Omental fat pad (tissue), 4 donors: ENCODE results near the gene FLT3LG. TPM values are rescaled to one million over a fixed set of nuclear protein-coding genes. Genes with fewer than 3 reads are reported as not detected.
A peak's percentile ranks its signal among the peaks of the same experiment; 100 is the strongest.

Source experiments
- small RNA-seq: library from RNA; depleted of rRNA; stranded (forward); fragments of <200 nt; gene quantifications from one replicate; pipeline ENCODE3, GENCODE V24; 2016
- total RNA-seq, 4 donors: library from RNA; depleted of rRNA; stranded (reverse); fragments of >200 nt; gene quantifications; one replicate each; pipeline ENCODE4 v1.1.0, GENCODE V29; 2016

The FLT3LG gene
- total RNA-seq, 4 donors from 2014 or later, result 2.3 to 11.2 (median 2.6) TPM

Small RNA genes within 50 kb of the gene (small RNA-seq; reads per million reads assigned to genes)
- gene COX6CP7 (not detected), gene MIR150 (178 reads per million, percentile 97 among the genes with 10 or more reads in this experiment), gene SNORD32A (not detected), gene SNORD33 (not detected), gene SNORD34 (not detected), gene SNORD35A (not detected), gene SNORD35B (not detected)

Other genes starting within 250 kb of the FLT3LG start
- gene SLC6A16, start 149.0 kb upstream of the FLT3LG start, total RNA-seq, result 1 to 10 TPM; 1.0 to 5.7 (median 1.4) TPM
- gene CD37, start 138.8 kb upstream of the FLT3LG start, total RNA-seq, result 10 to 100 TPM; 10.3 to 43.8 (median 21.5) TPM
- 10 to 100 TPM; 19.9 to 35.0 (median 26.1) TPM for gene TEAD2, start 111.8 kb upstream of the FLT3LG start, total RNA-seq
- gene DKKL1, start 110.3 kb upstream of the FLT3LG start, total RNA-seq, result not detected
- under 1 TPM in 1 of 4 donors, not detected in 3; 0.56 TPM for gene KASH5, start 86.0 kb upstream of the FLT3LG start, total RNA-seq
- not detected for gene PTH2, start 50.8 kb upstream of the FLT3LG start, total RNA-seq
- not detected for gene GFY, start 48.8 kb upstream of the FLT3LG start, total RNA-seq
- gene SLC17A7, start 32.7 kb upstream of the FLT3LG start, total RNA-seq, result 1 to 10 TPM in 3 of 4 donors, under 1 TPM in 1; 0.48 to 6.3 (median 1.0) TPM
- 10 to 100 TPM; 52.7 to 87.4 (median 75.7) TPM for gene PIH1D1, start 22.4 kb upstream of the FLT3LG start, total RNA-seq
- gene ALDH16A1, start 21.0 kb upstream of the FLT3LG start, total RNA-seq, result 10 to 100 TPM; 20.3 to 48.1 (median 34.6) TPM
- gene RPL13A, start 13.4 kb downstream of the FLT3LG start, total RNA-seq, result 1,000 to 10,000 TPM; 2,551 to 3,862 (median 3,160) TPM
- gene RPS11, start 22.2 kb downstream of the FLT3LG start, total RNA-seq, result 1,000 to 10,000 TPM; 3,715 to 4,750 (median 4,286) TPM
- gene FCGRT, start 38.4 kb downstream of the FLT3LG start, total RNA-seq, result 100 to 1,000 TPM; 314 to 479 (median 337) TPM
- gene RCN3, start 53.8 kb downstream of the FLT3LG start, total RNA-seq, result 10 to 100 TPM; 23.7 to 70.1 (median 26.9) TPM
- 10 to 100 TPM; 36.9 to 70.8 (median 46.4) TPM for gene NOSIP, start 106.3 kb downstream of the FLT3LG start, total RNA-seq
- gene PRRG2, start 107.1 kb downstream of the FLT3LG start, total RNA-seq, result 1 to 10 TPM in 2 of 4 donors, under 1 TPM in 1, not detected in 1; 0.79 to 5.2 (median 2.3) TPM
- 10 to 100 TPM in 1 of 4 donors, 1 to 10 TPM in 3; 3.3 to 11.3 (median 4.1) TPM for gene PRR12, start 117.0 kb downstream of the FLT3LG start, total RNA-seq
- 10 to 100 TPM; 72.2 to 91.0 (median 76.8) TPM for gene RRAS, start 165.9 kb downstream of the FLT3LG start, total RNA-seq
- 10 to 100 TPM in 2 of 4 donors, 1 to 10 TPM in 2; 8.8 to 13.6 (median 11.5) TPM for gene SCAF1, start 168.0 kb downstream of the FLT3LG start, total RNA-seq
- 10 to 100 TPM; 32.4 to 62.7 (median 36.4) TPM for gene IRF3, start 191.6 kb downstream of the FLT3LG start, total RNA-seq
- 1 to 10 TPM; 3.6 to 9.2 (median 5.9) TPM for gene BCL2L12, start 191.7 kb downstream of the FLT3LG start, total RNA-seq
- 100 to 1,000 TPM; 150 to 250 (median 170) TPM for gene PRMT1, start 203.1 kb downstream of the FLT3LG start, total RNA-seq
- gene ADM5, start 215.4 kb downstream of the FLT3LG start, total RNA-seq, result 1 to 10 TPM; 1.2 to 3.4 (median 2.3) TPM
- gene CPT1C, start 216.9 kb downstream of the FLT3LG start, total RNA-seq, result 1 to 10 TPM; 1.8 to 5.9 (median 4.8) TPM